Stimulated activated CD4-positive, alpha-beta T cell treated with anti-CD3 and anti-CD28 coated beads, Interleukin-4, amount 100 ng/mL, for 48 hours (primary cell): Measurements from ENCODE around the gene GDAP2.

ENCODE experiments used
- DNase-seq, 2 donors: peaks; one replicate each; pipeline ENCODE4 v3.0.0-alpha.2; 2020; ENCODE audit warnings: low read depth in 2 of 2

Gene GDAP2

DNA sequence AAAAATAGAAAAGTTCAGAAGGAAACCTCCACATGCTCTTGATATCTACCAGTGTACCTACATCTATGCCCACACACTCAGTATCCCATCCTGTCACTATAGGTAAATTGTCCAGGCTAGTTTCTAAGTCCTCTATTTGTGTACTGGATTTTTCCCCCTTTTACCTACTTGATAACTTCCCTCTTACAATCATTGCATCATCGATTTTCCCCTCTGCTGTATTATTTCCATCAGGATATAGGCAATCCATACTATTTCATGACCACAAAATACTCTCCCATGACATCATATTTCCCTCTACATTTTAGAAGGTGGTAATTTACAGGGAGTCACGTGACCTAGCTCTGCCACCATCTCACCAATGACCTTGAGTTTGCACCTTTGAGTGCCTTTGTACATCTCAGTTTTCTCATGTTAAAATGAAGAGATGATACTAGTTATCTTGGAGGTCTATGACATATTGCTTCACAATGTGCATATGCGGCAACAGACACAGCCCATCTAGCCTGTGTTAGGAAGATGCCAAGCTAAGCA lies 88.2 kb downstream of the GDAP2 start:
- DNase-seq = no peak

DNA sequence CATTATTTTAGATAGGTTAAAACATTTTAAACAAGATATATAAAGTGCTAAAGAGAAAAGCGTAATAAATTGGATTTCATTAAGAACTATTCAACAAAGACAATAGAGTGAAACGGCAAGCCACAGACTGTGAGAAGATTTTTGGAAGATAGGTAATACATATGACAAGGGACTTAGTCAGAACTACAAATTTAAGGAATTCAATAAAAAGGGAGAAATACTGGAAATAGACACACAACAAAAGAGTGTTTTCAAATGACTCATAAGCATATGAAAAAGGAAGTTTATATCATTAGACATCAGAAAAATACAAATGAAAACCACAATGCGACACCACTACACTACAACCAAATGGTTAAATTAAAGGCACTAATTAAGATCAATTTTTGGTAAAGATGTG lies 90.5 kb downstream of the GDAP2 start:
- no peak for DNase-seq

DNA sequence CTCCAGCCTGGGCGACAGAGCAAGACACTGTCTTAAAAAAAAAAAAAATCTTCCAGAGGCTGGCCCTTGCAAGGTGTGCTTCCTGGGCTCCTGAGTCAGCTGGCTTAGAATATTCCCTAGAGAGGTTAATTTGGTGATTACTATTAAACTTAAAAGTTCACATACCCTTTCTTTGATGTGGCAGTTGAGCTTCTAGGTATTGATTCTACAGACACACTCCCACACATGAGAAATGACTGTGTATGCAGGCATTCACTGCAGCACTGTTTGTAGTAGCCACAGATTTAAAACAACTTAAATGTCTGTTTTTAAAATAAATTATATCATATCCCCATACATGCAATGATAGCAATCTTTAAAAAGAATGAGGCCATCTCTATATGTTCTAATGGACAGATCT lies 93.4 kb downstream of the GDAP2 start:
- DNase-seq = no peak

DNA sequence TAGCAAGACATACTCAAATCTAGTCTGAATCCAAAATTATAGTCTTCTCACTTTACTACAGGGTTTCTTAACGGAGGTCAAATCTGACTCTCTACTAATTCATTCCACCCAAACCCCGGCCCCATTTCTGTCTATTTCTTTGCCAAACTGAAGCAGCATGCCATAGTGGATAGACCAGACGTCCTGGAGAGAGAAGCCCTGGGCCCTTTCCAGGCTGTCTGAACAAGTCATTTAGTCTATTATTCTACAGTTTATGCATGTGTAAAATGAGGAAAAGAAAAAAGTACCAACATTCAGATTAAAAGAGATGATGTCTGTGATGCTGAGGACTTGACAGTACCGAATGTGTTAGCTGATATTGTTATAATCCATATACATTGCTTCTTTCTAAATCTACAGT lies 95.0 kb downstream of the GDAP2 start:
- DNase-seq = no peak

DNA sequence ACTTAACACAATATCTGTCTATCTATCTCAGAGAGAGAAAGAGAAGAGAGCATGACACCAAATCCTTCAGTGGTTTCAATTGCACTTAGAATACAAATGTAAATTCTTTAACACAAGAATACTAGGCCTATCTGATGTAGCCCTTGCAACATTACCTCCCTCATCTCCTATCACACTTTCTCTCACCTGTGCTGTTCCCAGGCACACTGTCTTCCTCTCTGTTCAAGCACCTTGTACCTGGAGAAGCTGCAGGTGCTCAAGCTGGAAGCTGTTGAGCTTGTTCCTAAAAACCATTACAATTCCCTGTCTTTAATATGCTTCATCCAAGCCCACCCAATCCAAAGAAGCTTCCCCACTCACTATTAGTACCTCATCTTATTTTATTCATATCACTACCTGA lies 97.0 kb downstream of the GDAP2 start:
- DNase-seq = no peak

DNA sequence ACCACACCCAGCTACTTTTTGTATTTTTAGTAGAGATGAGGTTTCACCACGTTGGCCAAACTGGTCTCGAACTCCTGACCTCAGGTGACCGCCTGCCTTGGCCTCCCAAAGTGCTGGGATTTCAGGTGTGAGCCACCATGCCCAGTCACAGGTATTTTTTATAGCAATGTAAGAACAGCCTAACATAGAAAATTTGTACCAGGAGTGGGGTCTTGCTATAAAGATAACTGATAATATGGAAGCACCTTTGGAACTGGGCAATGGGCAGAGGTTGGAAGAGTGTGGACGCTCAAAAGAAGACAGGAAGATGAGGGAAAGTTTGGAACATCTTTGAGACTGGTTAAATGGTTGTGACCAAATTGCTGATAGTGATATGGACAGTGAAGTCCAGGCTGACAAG lies 99.2 kb downstream of the GDAP2 start:
- no peak for DNase-seq

DNA sequence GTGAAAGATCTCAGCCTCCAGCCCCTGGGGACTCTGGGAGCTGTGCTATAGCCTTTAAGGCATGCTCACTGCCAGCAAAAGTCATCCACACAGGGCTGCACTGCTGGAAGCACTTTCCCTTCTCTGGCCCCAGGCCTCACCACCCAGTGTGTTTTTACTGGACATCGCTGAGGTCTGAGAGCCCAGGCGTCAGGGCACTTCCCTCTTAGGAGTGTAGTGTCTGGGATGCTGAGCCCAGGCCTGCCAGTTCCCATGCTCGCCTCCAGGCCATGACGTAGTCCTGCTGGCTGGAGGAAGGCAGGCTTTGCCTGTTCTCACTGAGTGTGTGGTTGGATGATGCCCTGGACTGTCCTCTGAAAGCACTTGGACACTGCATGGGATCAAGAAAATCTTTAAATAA lies 101.2 kb downstream of the GDAP2 start:
- no peak for DNase-seq

DNA sequence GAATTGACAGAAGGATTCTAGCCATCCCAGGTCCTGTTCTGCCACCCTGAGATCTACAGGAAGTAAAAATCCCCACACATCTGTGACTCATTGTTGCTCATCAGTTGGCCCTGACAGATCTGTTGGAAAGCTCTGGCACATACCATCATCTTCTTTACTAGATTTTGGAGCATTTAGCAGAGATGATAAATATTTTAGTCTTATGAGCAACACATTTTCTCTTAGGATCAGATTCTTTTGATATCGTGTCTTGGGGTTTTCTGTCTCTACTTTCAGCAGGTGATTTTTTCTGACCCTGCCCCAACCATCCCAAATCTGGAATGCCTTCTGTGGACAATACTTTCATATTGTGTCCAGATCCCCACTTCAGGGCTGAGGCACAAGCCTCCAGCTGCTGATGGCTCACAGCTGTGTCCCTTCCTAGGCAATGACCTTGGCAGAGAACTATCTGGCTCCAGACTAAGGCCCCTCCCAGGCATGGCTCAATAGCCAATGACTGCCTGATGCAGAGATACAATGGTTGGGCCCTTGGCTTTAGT lies 102.8 kb downstream of the GDAP2 start:
- no peak for DNase-seq

DNA sequence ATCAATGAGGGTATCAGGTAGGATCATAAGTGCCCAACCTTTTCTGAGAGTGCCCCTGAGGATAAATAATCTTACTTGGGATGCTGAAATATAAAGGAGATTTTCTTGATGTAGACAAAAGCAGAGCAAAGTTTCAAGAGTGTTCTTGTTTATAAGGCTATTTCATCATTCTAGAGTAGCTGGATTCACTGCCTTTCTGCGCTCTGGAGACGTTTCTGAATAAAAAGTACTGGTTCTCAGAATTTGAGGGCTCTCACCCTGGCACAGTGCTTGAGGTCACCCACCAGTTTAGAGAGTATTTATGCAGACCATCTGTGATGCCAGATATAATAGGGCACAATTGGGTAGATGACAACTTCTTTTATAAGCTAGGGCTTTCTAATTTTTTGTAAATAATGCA lies 103.3 kb downstream of the GDAP2 start:
- no peak for DNase-seq

DNA sequence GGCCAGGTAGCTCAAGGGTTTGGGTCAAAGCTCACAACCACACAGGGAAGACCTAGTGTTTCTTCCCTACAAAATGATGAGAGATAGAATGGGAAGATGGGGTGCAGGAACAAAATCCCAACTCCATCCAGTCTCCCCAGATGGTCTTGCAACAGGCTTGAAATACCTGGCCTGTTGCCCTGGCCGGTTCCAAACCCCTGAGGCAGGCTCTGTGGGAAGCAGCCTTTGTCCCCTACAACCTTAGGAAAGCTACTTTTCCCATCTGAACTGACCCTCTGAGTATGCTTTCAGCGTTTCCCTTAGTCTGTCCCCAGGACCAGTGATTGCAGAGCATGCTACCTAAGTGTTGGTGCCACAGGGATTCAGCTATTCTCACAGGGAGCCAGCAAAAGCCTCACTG lies 104.0 kb downstream of the GDAP2 start:
- DNase-seq = no peak

DNA sequence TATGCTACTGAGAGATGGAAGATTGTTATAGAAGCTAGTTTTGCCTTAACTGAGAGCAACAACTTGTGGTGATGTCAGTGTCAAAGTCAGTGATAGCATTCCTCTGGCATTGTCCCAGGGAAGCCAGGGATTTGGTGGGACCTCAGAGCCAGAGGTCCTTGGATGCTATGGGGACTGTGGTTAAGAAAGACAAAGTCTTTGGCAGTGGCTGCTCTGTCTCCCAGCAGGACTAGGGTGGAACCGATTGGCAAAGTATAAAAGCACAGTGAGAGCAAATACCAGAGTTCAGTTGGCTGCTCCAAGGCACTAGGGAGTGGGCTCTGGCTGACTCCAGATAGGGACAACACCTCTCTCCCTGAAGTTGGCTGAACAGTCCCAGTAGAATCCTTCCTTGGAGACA lies 104.8 kb downstream of the GDAP2 start:
- DNase-seq = no peak

DNA sequence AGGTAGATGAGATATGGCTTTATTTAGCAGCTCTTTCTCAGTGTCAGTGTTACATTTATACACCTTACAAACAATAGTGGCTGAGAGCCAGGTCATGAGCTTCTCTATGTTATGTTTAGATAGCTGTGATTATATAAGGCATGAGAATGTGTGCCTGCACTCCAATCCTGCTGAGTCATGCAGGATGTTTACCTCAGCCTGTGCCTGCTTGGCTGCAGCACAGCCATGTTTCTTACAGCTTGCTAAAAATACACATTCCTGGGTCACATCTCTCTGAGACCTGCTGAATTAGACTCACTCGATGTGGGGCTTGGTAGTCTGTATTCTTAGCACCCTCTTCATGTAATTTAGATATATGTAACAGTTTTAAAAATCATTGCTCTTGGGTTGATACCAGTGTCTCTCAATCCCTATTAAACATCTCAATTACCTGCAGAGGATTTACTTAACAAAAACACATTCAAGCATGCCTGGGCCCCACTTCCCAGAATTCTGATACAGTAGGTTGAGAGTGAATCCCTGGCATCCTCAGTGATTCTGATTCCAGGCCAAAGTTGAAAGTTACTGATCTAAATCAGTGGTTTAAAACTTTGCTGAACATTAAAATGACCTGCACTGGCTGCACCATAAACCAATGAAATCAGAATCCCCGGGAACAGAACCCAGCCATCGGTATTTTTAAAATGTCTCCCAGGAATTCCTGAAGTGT lies 107.5 kb downstream of the GDAP2 start:
- no peak for DNase-seq

DNA sequence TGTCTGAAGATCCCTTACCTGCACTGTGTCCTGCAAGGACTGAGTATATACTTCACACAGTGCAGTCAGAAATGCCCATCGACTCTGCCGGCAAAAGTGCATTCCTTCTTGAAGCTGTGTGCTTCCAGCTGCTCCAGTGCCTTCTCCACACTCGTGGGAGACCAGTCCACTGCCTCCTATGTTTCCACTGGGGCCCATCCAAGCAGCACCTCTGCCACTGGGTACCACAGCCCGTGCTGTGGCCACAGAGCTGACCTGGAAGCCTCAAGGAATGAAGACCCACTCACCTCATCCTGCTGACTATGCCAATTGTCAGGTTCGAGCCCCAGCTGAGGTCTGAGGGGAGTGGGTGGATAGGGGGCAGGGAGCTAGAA lies 108.1 kb downstream of the GDAP2 start:
- no peak for DNase-seq

DNA sequence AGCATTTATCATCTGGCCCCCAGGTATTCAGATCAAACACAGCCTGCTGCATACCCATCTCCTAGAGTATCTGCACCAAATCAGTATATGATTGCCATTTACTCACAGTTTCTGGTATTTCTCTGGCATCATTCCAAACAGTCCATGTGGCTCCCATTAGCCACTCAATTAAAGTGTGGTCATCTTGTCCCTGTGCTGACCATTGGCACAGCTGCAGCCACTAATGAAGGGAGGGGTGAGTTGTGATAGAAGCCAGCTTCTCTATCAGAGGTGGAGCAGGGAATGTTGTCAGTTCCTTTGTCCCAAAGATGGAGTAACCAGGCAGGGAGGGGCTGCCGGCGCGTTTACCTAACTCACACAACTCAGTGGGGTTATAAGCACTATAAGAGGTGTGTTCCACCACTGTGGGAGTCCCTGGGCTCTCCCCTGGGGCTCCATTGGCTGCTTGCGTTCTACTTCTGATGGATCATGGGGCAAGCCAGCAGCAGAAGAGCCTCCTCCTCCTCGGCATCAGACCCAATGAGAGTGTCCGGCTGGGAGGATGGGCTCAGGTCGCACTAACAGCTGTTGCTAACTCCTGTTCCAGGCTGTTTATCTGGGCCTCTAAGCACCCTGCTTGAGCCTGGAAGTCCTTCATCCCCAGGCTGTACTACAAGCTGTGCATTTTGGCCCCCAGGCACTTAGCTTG lies 108.6 kb downstream of the GDAP2 start:
- no peak for DNase-seq

DNA sequence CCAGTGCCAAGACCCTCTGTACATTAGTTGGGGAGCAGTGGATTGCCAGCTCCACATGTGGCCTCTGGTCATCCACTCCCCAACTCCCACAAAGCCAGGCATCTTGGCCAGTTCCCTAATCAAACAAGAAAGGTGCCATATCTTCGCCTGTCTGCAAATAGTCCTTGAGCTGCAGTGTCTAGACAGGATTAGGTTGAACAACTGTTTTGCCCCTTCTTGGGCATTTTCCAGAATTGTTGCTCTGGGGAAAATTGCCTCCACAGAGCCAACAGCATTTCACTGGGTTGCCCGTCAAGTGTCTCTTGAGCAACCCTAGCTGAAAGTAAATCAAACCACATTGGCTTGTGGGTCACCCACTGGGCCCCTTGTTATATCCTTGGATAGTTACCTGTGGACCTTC lies 109.3 kb downstream of the GDAP2 start:
- DNase-seq = no peak

DNA sequence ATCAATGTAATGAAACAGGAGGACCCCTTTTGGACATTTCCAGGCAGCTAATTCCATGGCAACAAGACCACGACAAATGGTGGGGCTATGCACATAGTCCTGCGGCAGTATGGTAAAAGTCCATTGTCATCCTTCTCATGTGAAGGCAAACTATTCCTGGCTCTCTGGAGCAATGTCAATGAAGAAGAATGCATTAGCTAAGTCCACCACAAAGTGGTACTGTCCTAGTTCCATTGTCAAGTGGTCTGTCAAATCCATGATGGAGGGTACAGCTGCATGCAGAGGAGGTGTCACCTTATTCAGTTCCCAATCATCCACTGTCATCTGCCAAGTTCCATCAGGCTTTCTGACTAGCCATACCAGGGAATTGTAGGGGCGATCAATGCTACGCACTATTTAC lies 110.1 kb downstream of the GDAP2 start:
- DNase-seq = no peak

DNA sequence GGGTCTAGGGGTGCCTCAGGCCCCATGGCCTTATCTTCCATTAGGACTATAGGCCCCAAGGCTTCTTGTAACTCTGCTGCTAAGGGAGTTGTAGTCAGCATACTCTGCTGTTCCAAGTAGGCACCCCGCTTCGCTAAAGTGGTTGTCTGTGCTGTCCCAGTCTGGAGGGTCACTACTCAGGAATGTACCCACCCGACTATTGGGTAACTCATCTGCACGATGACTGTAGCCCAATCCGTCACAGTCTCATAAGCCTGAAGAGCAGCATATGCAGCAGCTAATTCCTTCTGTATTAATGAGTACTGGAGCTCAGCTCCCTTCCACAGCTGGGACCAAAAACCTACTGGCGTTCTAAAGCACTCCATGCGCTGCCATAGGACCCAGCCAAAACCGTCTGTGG lies 111.0 kb downstream of the GDAP2 start:
- DNase-seq = no peak

DNA sequence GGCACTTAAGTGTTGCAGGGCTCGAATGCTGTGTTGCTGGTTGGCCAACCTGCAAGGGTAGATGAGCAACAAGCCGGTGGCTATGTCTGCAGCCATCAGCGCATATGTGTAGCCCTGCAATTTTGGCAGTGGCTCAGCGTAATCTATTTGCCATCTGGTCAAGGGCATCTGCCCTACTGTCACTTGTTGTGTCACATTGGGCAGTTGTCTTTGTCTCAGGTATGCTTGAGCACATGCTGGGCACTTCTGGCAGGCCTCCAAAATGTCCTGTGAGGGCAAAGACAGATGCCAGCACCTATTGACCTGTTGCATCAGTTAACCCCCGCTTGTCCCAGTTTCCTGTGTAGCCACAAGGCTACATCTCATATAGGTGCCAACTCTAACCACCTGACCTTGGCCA lies 111.8 kb downstream of the GDAP2 start:
- DNase-seq = no peak

DNA sequence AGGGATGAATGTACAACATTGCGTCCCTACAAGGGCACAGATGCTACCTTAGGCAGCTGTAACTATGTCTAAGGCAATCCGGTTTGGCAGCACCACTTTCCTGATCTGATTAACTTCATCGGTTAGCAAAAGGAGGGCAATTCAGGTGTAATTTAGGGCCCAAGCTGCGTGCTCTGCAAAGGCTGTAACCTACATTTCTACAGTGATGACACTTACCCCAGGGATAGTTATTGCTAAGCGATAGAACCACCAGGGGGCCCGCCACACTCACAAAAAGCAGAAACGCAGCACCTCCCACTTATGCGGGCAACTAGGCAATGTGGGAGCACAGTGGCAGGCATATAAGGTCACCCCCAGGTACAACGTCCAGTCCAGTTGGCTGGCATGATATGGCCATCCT lies 113.5 kb downstream of the GDAP2 start:
- DNase-seq = no peak

DNA sequence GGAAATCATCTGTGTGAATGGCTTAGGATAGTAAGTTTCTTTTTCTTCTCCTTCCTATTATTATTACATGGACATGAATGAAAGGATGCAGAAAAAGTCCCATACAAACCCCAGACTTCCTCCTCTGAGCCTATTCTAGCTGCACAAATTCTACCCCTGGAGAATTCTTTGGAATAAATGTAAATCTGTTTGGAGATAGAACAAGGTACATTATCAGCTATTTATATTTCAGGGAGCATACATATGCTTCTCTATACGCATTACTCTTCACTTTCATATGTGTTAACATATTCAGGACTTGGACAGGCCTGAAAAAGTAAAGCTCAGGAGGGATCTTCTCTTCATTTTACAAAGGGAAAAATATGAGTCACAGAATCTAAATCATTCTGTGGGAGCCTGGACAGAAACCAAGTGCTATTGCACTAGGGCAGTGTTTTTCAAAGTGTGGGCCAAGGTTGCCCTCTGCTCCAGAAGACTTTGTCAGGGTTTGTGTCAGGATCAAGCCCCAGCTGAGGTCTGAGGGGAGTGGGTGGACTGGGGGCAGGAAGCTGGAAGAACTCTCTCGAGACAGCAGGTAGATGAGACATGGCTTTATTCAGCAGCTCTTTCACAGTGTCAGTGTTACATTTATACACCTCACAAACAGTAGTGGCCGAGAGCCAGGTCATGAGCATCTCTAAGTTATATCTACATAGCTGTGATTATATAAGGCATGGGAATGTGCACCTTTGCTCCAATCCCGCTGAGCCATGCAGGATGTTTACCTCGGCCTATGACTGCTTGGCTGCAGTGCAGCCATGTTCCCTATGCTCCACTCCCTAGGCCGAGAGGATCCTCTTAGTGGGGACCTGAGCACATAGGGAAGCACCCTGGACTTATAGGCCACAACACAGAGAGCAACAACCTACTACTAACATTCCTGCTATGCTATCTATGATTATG lies 114.3 kb downstream of the GDAP2 start:
- DNase-seq = no peak
